VCaP (cell line): ENCODE results near the gene KCNQ2.
A peak's percentile ranks its signal among the peaks of the same experiment; 100 is the strongest.

Experiments
- H3K27ac ChIP-seq: fragments of 450-650 bp; 2 replicates; pipeline ENCODE4 v1.5.1; 2017
- CTCF ChIP-seq: fragments of 450-650 bp; conservative IDR thresholded peaks from 2 replicates; pipeline ENCODE4 v1.5.1; 2017; ENCODE audit warnings: mild to moderate bottlenecking, moderate library complexity

Gene KCNQ2

DNA sequence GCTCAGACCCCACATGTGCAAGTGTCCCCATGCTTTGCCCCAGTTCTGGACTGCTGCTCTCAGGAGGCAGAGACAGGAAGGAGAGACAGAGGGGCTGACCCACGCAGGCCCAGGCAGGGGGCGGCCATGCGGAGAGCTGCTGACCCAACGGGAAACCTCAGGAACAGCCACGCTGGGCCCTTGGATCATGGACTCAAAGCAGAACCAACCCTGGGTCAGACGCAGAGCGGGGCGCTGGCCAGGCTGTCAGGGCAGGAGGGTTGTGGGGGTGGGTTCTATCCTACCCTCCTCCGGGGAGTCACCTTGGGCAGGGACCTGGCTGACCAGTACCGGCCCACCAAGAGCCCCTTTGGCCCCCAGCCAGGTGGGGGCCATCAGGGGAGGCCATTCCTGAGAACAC is 2.0 kb downstream of the KCNQ2 start:
- peak overlapping the region; percentile 91 for H3K27ac ChIP-seq
- TF ChIP-seq CTCF, result no peak

DNA sequence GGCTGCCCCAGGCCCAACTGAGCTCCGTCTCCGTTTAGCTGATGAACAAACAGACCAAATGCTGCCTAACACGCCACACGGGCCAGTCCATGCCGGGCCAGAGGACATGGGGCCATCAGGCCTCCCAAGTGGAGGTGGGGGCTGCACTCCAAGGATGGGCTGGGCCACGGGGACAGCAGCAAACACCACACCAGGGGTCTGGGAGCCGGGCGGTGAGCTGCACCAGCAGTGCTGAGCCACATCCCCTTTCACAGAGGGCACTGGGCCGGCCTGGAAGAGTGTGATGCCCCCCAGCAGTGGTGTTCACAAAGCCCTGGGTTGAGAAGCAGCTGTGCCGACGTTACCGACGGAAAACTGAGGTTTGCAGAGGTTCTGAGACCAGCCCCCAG is 2.7 kb downstream of the KCNQ2 start:
- no peak for TF ChIP-seq CTCF
- H3K27ac ChIP-seq, result peak overlapping the region; percentile 91; the same call in 1 of the 2 replicates

DNA sequence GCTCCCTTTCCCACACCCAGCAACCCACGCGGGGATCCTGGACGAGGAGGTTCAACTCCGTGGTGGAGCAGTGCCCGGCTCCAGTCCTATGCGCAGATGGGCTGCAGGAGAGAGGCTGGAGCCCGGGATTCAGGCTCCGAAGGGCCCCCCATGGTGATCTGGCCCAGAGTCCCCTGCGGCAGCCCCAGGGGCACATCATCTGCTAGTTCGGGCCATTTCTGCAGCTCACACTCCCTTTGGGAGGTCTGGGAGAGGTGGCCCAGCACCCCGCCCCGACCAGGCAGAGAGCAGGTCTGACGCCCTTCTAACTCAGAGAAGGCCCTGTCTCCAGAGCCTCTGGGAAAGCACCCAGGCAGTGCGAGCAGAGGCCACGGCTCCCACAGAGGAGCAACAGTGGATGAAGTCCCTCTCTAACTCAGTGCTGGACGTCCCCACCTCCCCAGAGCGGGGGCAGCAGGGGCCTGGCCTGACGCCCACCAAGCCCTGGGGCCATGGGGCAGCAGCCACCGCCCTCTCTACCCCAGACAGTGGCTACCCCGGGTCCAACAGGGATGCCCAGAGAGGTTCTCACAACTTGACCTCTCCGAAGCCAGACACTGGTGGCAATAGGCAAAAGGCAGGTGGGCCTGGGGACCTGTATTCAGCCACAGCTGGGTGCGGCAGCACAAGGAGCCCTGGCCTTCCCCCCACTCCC is 3.3 kb downstream of the KCNQ2 start:
- H3K27ac ChIP-seq, result peak overlapping the region; percentile 20; the same call in 1 of the 2 replicates
- TF ChIP-seq CTCF, result no peak

DNA sequence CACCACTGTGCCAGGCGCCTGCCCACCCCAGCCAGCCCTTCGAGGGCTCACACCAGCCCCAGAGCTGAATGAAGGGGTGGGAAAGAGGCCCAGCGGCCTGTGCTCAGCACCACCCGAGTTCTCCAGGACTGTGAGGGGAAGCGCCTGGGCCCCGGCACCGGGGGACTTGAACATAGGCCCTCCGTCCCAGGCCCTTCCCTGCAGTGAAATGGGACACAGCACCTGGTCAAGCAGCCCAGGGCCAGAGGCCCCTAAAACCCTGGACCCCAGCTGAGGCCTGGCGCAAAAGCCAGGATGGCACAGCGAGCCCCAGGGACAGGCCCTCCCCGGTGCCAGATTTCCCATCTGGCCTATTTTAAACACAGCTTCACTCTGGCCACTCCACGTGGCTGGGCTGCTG is 4.0 kb downstream of the KCNQ2 start:
- H3K27ac ChIP-seq, result peak overlapping the region; percentile 23; the same call in 1 of the 2 replicates
- TF ChIP-seq CTCF, result no peak

- no peak for TF ChIP-seq CTCF
Measured at GRCh38 chr20:63467294-63468083, 5.0 kb downstream of the KCNQ2 start.

GRCh38 chr20:63466861-63467260 is 5.6 kb downstream of the KCNQ2 start:
- H3K27ac ChIP-seq, result no peak overlapping the region
- TF ChIP-seq CTCF, result no peak

More at GRCh38 chr20:63467294-63468083, 5.0 kb downstream of the KCNQ2 start:
- peak overlapping the region; percentile 23; the same call in 1 of the 2 replicates for H3K27ac ChIP-seq

DNA sequence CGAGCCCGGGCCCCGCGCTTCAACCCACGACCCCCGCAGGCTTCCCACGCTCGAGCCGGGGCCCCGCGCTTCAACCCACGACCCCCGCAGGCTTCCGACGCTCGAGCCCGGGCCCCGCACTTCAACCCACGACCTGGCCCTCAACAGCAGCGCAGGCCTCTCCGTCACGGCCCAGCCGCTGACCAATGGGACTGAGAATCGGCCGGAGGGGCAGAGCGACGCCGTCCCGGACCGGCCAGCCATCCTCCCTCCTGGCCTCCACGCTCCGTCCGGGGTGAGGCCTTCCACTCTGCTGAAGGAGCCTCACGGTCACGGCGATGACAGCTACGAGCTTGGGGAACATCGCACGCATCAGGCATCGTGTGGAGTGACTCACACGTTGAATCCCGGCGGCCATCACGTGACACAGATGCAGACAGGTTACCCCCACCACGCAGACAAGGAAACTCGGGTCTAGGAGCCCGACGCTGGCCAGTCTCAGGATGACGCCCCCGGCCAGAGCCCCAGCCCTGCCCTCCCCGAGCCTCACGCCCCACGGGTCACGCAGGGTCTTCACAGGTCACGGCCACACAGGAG is 6.1 kb downstream of the KCNQ2 start:
- no peak for TF ChIP-seq CTCF

More for the DNA sequence above, 6.1 kb downstream of the KCNQ2 start:
- H3K27ac ChIP-seq, result no peak overlapping the region
